Mesenchymal stem cell (in vitro differentiated cells and primary cell): Measurements from ENCODE around the gene ATXN3.
A peak's percentile ranks its signal among the peaks of the same experiment; 100 is the strongest.

Source experiments
- DNase-seq: peaks from one replicate; pipeline ENCODE4 v3.0.0-alpha.2; 2013
- H2AFZ ChIP-seq: one replicate; pipeline ENCODE4 v1.6.1; 2013; ENCODE audit warnings: low read depth, mild to moderate bottlenecking, control low read depth, inconsistent platforms, low read length, moderate library complexity
- H2AK5ac ChIP-seq: 2 replicates; pipeline ENCODE4 v1.6.1; 2013; ENCODE audit warnings: low read length, moderate library complexity, mild to moderate bottlenecking, inconsistent platforms; ENCODE audit not compliant: severe bottlenecking
- H2BK120ac ChIP-seq: one replicate; pipeline ENCODE4 v1.6.1; 2013; ENCODE audit warnings: low read depth, mild to moderate bottlenecking, inconsistent platforms, low read length, moderate library complexity
- H2BK12ac ChIP-seq, 2 experiments: one replicate each; pipeline ENCODE4 v1.6.1; 2013; ENCODE audit warnings: inconsistent platforms in 2 of 2, low read length in 2 of 2, mild to moderate bottlenecking in 2 of 2, moderate library complexity in 2 of 2, control low read depth in 1 of 2
- H2BK15ac ChIP-seq: one replicate; pipeline ENCODE4 v1.6.1; 2013; ENCODE audit warnings: mild to moderate bottlenecking, low read depth, inconsistent platforms; ENCODE audit not compliant: poor library complexity, severe bottlenecking
- H2BK5ac ChIP-seq: 2 replicates; pipeline ENCODE4 v1.6.1; 2013; ENCODE audit warnings: low read depth, mild to moderate bottlenecking, low read length, control low read depth, inconsistent platforms; ENCODE audit not compliant: poor library complexity, severe bottlenecking
- H3K14ac ChIP-seq, 2 experiments: one replicate each; pipeline ENCODE4 v1.6.1; 2013; ENCODE audit warnings: inconsistent platforms in 2 of 2, low read length in 2 of 2, control low read depth in 1 of 2, mild to moderate bottlenecking in 1 of 2, moderate library complexity in 1 of 2
- H3K18ac ChIP-seq, 2 experiments: one replicate each; pipeline ENCODE4 v1.6.1; 2013; ENCODE audit warnings: inconsistent platforms in 2 of 2, low read length in 2 of 2, control low read depth in 1 of 2, low read depth in 1 of 2, mild to moderate bottlenecking in 1 of 2
- H3K23ac ChIP-seq, 2 experiments: one replicate each; pipeline ENCODE4 v1.6.1; 2013; ENCODE audit warnings: inconsistent platforms in 2 of 2, low read length in 2 of 2, mild to moderate bottlenecking in 2 of 2, moderate library complexity in 2 of 2, control low read depth in 1 of 2
- H3K27ac ChIP-seq: 2 replicates; pipeline ENCODE4 v1.5.1; 2013; ENCODE audit warnings: mild to moderate bottlenecking, moderate library complexity, low read length, control low read depth, inconsistent platforms; ENCODE audit not compliant: poor library complexity, severe bottlenecking
- H3K27me3 ChIP-seq, 2 experiments: 2 replicates each; pipeline versions ENCODE4 v1.6.1 to v1.7.0; 2013; ENCODE audit warnings: low read length in 2 of 2, mild to moderate bottlenecking in 2 of 2, moderate library complexity in 2 of 2, control low read depth in 1 of 2, inconsistent platforms in 1 of 2; ENCODE audit not compliant: control insufficient read depth in 1 of 2, insufficient read depth in 1 of 2
- H3K36me3 ChIP-seq, 2 experiments: 2 replicates each; pipeline versions ENCODE4 v1.6.1 to v1.7.0; 2013; ENCODE audit warnings: low read length in 2 of 2, control low read depth in 1 of 2, inconsistent platforms in 1 of 2, low read depth in 1 of 2, mild to moderate bottlenecking in 1 of 2; ENCODE audit not compliant: insufficient read depth in 2 of 2, control insufficient read depth in 1 of 2
- H3K4ac ChIP-seq, 2 experiments: one replicate each; pipeline ENCODE4 v1.6.1; 2013; ENCODE audit warnings: inconsistent platforms in 2 of 2, low read length in 2 of 2, mild to moderate bottlenecking in 2 of 2, moderate library complexity in 2 of 2, control low read depth in 1 of 2, low read depth in 1 of 2
- H3K4me1 ChIP-seq: 2 replicates; pipeline ENCODE4 v1.6.1; 2013; ENCODE audit warnings: low read depth, low read length, control low read depth; ENCODE audit not compliant: control insufficient read depth, insufficient read depth
- H3K4me2 ChIP-seq: 2 replicates; pipeline ENCODE4 v1.6.1; 2013; ENCODE audit warnings: low read length, mild to moderate bottlenecking, inconsistent platforms; ENCODE audit not compliant: poor library complexity, severe bottlenecking
- H3K4me3 ChIP-seq, 2 experiments: 2 replicates each; pipeline versions ENCODE4 v1.5.1 to v1.7.0; 2013; ENCODE audit warnings: low read length in 2 of 2, mild to moderate bottlenecking in 2 of 2, control low read depth in 1 of 2, low read depth in 1 of 2; ENCODE audit not compliant: insufficient read depth in 1 of 2
- H3K79me1 ChIP-seq: replicated peaks from 2 replicates; pipeline ENCODE4 v1.6.1; 2013; ENCODE audit warnings: mild to moderate bottlenecking, control low read depth, low read length, inconsistent platforms; ENCODE audit not compliant: poor library complexity, severe bottlenecking
- H3K9ac ChIP-seq: 2 replicates; pipeline ENCODE4 v1.7.0; 2013; ENCODE audit warnings: mild to moderate bottlenecking, low read length, moderate library complexity
- H3K9me3 ChIP-seq: 2 replicates; pipeline ENCODE4 v1.7.0; 2013; ENCODE audit warnings: mild to moderate bottlenecking, low read length; ENCODE audit not compliant: control insufficient read depth
- H4K8ac ChIP-seq: one replicate; pipeline ENCODE4 v1.6.1; 2013; ENCODE audit warnings: inconsistent platforms, mild to moderate bottlenecking, low read length, moderate library complexity
- H4K91ac ChIP-seq: one replicate; pipeline ENCODE4 v1.6.1; 2013; ENCODE audit warnings: mild to moderate bottlenecking, low read length, inconsistent platforms
- WGBS: methylation state at CpG from one replicate; pipeline ENCODE4 v1.1.7; 2013; ENCODE audit warnings: mixed read lengths; 5-methylcytosine and 5-hydroxymethylcytosine counted together

ATXN3 gene

GRCh38 chr14:92143962-92144361, 37.6 kb upstream of the ATXN3 start:
- Histone ChIP-seq H2BK120ac (no peak overlapping the region), H3K4me2 (no peak overlapping the region), H2BK12ac (no peak overlapping the region), H3K9ac (peak overlapping the region; percentile 37), H3K23ac (no peak overlapping the region), H2BK15ac (no peak overlapping the region), H2AFZ (no peak overlapping the region), H3K27ac (no peak overlapping the region), H3K4ac (no peak overlapping the region), H3K4me1 (no peaks in the 10 kb centered on the region), H3K9me3 (no peaks in the 10 kb centered on the region), H3K27me3 (no peaks in the 10 kb centered on the region), H2AK5ac (no peak overlapping the region), H3K14ac (no peak overlapping the region), H3K79me1 (peaks cover 16% of the 10 kb centered on the region), H4K91ac (no peak overlapping the region), H3K4me3 (no peak overlapping the region), H3K36me3 (peaks cover 11 to 85% of the 10 kb centered on the region in 2 experiments), H4K8ac (no peak overlapping the region), H3K18ac (no peak overlapping the region), H2BK5ac (no peak overlapping the region)
- no peak for DNase-seq
- 93% methylated on average over 3 of the region's 3 CpGs for WGBS

DNA sequence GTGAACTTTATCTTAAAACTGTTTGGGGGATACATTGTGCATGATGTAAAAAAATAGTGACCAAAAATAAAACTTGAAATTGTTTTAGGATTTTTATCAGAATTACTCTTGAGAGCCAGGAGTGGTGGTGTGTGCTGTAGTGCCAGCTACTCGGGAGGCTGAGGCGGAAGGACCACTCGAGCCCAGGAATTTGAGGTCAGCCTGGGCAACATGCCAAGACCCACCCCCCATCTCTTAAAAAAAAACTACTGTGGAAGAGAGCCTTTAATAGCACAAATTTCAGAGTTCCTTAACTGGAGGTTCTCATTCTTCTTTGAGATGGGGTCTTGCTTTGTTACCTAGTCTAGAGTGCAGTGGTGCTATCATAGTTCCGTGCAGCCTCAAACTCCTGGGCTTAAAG, 36.9 kb upstream of the ATXN3 start:
- Histone ChIP-seq H3K4me3 (no peak overlapping the region), H3K4me1 (no peaks in the 10 kb centered on the region), H3K18ac (no peak overlapping the region), H3K4me2 (no peak overlapping the region), H4K91ac (no peak overlapping the region), H3K36me3 (peaks cover 14 to 83% of the 10 kb centered on the region in 2 experiments), H3K27me3 (no peaks in the 10 kb centered on the region), H3K23ac (no peak overlapping the region), H2BK5ac (no peak overlapping the region), H2BK15ac (no peak overlapping the region), H3K4ac (no peak overlapping the region), H2AFZ (no peak overlapping the region), H3K9ac (no peak overlapping the region), H3K14ac (no peak overlapping the region), H3K27ac (no peak overlapping the region), H4K8ac (no peak overlapping the region), H3K79me1 (peaks cover 14% of the 10 kb centered on the region), H2AK5ac (no peak overlapping the region), H2BK12ac (no peak overlapping the region), H2BK120ac (no peak overlapping the region), H3K9me3 (no peaks in the 10 kb centered on the region)
- no peak for DNase-seq
- 100% methylated on average over 3 of the region's 4 CpGs for WGBS

GRCh38 chr14:92135269-92135668, 28.9 kb upstream of the ATXN3 start:
- no peak overlapping the region for H2BK5ac ChIP-seq
- no peak overlapping the region for H3K4me2 ChIP-seq
- no peak overlapping the region for H3K14ac ChIP-seq
- no peak overlapping the region for H3K27ac ChIP-seq
- H3K4ac ChIP-seq: no peak overlapping the region
- peaks cover 6% of the 10 kb centered on the region for H3K79me1 ChIP-seq
- no peak overlapping the region for H4K91ac ChIP-seq
- peak overlapping the region; percentile 30 for H3K9ac ChIP-seq
- no peak overlapping the region for H2AK5ac ChIP-seq
- no peak overlapping the region for H3K18ac ChIP-seq
- WGBS: 100% methylated on average over 1 of the region's 1 CpG
- no peaks in the 10 kb centered on the region for H3K9me3 ChIP-seq
- no peak overlapping the region for H2BK120ac ChIP-seq
- peaks cover 25 to 80% of the 10 kb centered on the region in 2 experiments for H3K36me3 ChIP-seq
- H2BK15ac ChIP-seq: no peak overlapping the region
- H2AFZ ChIP-seq: no peak overlapping the region
- no peak overlapping the region for H3K23ac ChIP-seq
- no peak overlapping the region for H4K8ac ChIP-seq
- DNase-seq: peak; percentile 58
- H3K4me1 ChIP-seq: no peaks in the 10 kb centered on the region
- H2BK12ac ChIP-seq: no peak overlapping the region
- H3K4me3 ChIP-seq: no peak overlapping the region
- H3K27me3 ChIP-seq: no peaks in the 10 kb centered on the region

DNA sequence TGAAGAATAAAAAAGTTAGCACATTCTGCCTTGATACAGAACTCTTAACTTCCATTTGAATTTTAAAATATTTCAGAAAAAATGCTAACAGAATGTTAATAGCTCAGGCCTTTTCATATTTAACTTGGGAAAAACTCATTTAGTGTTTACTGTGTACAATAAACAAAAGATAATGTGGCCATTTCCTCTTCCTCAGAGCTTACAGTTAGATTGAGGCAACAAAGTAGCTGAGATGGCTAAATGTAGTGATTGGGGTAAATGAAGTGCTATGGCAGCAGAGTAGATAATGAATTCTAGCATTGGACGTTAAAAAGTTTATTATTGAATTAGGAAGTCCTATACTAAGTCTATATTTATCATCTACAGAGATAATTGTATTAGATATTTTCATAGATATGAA, 28.1 kb upstream of the ATXN3 start:
- DNase-seq: peak; percentile 6
- H2BK15ac ChIP-seq: no peak overlapping the region
- H4K8ac ChIP-seq: no peak overlapping the region
- H3K4me1 ChIP-seq: no peaks in the 10 kb centered on the region
- H3K4ac ChIP-seq: no peak overlapping the region
- peaks cover 8% of the 10 kb centered on the region for H3K79me1 ChIP-seq
- H3K14ac ChIP-seq: no peak overlapping the region
- H3K9me3 ChIP-seq: no peaks in the 10 kb centered on the region
- no peak overlapping the region for H3K23ac ChIP-seq
- H3K36me3 ChIP-seq: peaks cover 26 to 85% of the 10 kb centered on the region in 2 experiments
- no CpG with 5 or more reads among the region's 1 CpG for WGBS
- H2BK5ac ChIP-seq: no peak overlapping the region
- no peak overlapping the region for H3K4me3 ChIP-seq
- H3K27me3 ChIP-seq: no peaks in the 10 kb centered on the region
- no peak overlapping the region for H3K18ac ChIP-seq
- H3K27ac ChIP-seq: no peak overlapping the region
- no peak overlapping the region for H2BK120ac ChIP-seq
- H2AFZ ChIP-seq: no peak overlapping the region
- H2AK5ac ChIP-seq: no peak overlapping the region
- no peak overlapping the region for H4K91ac ChIP-seq
- H2BK12ac ChIP-seq: no peak overlapping the region
- no peak overlapping the region for H3K9ac ChIP-seq
- no peak overlapping the region for H3K4me2 ChIP-seq
